ENCODE results near the gene ZMYND19. TPM values are rescaled to one million over a fixed set of nuclear protein-coding genes. Genes with fewer than 3 reads are reported as not detected.
"Not testable (repeated sequence)": the region's sequence is repeated elsewhere in the genome, so short reads cannot be mapped to it uniquely, and the experiment has no call there.

Gene ZMYND19
- total RNA-seq, 5 donors from 2014 or later (not counting 1 experiment from before 2014, with no cell fraction given): 18.7 to 42.0 (median 33.3) TPM

- Histone ChIP-seq H3K36me3 (ENCODE audit: control insufficient read depth in 2 of 2, extremely low read depth in 1 of 2, insufficient read depth in 1 of 2, low read length in 1 of 2) (peaks cover 12 to 26% of the 10 kb centered on the region in 2 donors), H3K4me3 (ENCODE audit: control insufficient read depth in 1 of 2, extremely low read depth in 1 of 2, low read length in 1 of 2) (no peak overlapping the region), H3K27me3 (replicated peaks in 1 of 2; ENCODE audit: control insufficient read depth in 2 of 2, extremely low read depth in 1 of 2, insufficient read depth in 2 of 2, low read length in 1 of 2) (no peaks in the 10 kb centered on the region), H3K9me3 (no peaks in the 10 kb centered on the region), H3K4me1 (ENCODE audit: control insufficient read depth in 1 of 2, extremely low read depth in 1 of 2, insufficient read depth in 2 of 2, low read length in 2 of 2) (peaks cover 5 to 8% of the 10 kb centered on the region in 2 experiments), H3K27ac (ENCODE audit: low read length) (no peak overlapping the region)
- H3K4me3 Mint-ChIP-seq: no peak overlapping the region
- ChIA-PET CTCF (no interaction called here), POLR2A (no interaction called here)
- no peaks in the 10 kb centered on the region for H3K27me3 Mint-ChIP-seq
- WGBS (ENCODE audit: insufficient coverage): 95% methylated on average over 24 of the region's 24 CpGs
- ATAC-seq (replicated peaks in 1 of 4) (no peak), DNase-seq (no peak)
- no peaks in the 10 kb centered on the region for H3K9me3 Mint-ChIP-seq
- peaks cover 26% of the 10 kb centered on the region for H3K36me3 Mint-ChIP-seq
- peaks cover 7 to 12% (median 9%) of the 10 kb centered on the region in 3 donors for H3K4me1 Mint-ChIP-seq
- H3K27ac Mint-ChIP-seq: no peak overlapping the region
Measured at GRCh38 chr9:137556069-137556838, 34.1 kb downstream of the ZMYND19 start.

DNA sequence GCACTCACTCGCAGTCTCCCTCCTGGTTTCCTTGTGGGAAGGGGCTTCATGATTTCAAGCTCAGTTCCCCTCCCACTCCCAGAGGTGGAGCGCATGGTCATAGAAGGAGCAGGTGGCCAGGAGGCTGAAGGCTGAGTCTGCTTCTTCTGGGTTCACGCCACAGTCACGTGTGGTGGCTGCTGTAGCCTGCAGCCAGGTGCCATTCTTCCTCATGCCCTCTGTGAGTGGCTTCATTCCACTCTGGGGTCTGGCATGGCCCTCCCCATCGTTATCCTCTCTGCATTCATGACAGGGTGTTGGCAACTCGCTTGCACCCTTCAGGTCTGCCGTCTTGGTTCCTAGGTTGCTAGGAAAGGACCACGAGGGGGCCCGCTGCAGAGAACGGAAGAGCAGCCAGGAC is 35.1 kb downstream of the ZMYND19 start:
- Histone ChIP-seq H3K9me3 (no peaks in the 10 kb centered on the region), H3K4me1 (ENCODE audit: control insufficient read depth in 1 of 2, extremely low read depth in 1 of 2, insufficient read depth in 2 of 2, low read length in 2 of 2) (peaks cover 5 to 15% of the 10 kb centered on the region in 2 experiments), H3K36me3 (ENCODE audit: control insufficient read depth in 2 of 2, extremely low read depth in 1 of 2, insufficient read depth in 1 of 2, low read length in 1 of 2) (peaks cover 12 to 26% of the 10 kb centered on the region in 2 donors), H3K27me3 (replicated peaks in 1 of 2; ENCODE audit: control insufficient read depth in 2 of 2, extremely low read depth in 1 of 2, insufficient read depth in 2 of 2, low read length in 1 of 2) (no peaks in the 10 kb centered on the region), H3K4me3 (ENCODE audit: control insufficient read depth in 1 of 2, extremely low read depth in 1 of 2, low read length in 1 of 2) (no peak overlapping the region), H3K27ac (ENCODE audit: low read length) (no peak overlapping the region)
- Mint-ChIP-seq H3K27ac (no peak overlapping the region), H3K9me3 (no peaks in the 10 kb centered on the region), H3K4me1 (peaks cover 8 to 15% (median 10%) of the 10 kb centered on the region in 3 donors), H3K36me3 (peaks cover 25% of the 10 kb centered on the region), H3K27me3 (no peaks in the 10 kb centered on the region), H3K4me3 (no peak overlapping the region)
- CTCF ChIA-PET: interaction anchor here in 1 of 2 donors (0.5 kb wide), 1 partner anchor 26 kb away, joined by 3 read pairs; no protein-coding TSS in a partner anchor
- ATAC-seq (replicated peaks in 1 of 4) (no peak), DNase-seq (no peak)
- 82% methylated on average over 8 of the region's 10 CpGs for WGBS (ENCODE audit: insufficient coverage)
- POLR2A ChIA-PET: no interaction called here

GRCh38 chr9:137554349-137554748 is 36.0 kb downstream of the ZMYND19 start:
- peaks cover 12 to 26% of the 10 kb centered on the region in 2 donors for H3K36me3 ChIP-seq (ENCODE audit: control insufficient read depth in 2 of 2, extremely low read depth in 1 of 2, insufficient read depth in 1 of 2, low read length in 1 of 2)
- Mint-ChIP-seq H3K4me1 (peaks cover 16 to 23% (median 18%) of the 10 kb centered on the region in 3 donors), H3K4me3 (no peak overlapping the region), H3K27me3 (no peaks in the 10 kb centered on the region), H3K9me3 (no peaks in the 10 kb centered on the region), H3K27ac (no peak overlapping the region), H3K36me3 (peaks cover 17% of the 10 kb centered on the region)
- H3K4me1 ChIP-seq (ENCODE audit: control insufficient read depth in 1 of 2, extremely low read depth in 1 of 2, insufficient read depth in 2 of 2, low read length in 2 of 2): peaks cover 8 to 23% of the 10 kb centered on the region in 2 experiments
- DNase-seq: no peak
- no peaks in the 10 kb centered on the region for H3K27me3 ChIP-seq (replicated peaks in 1 of 2; ENCODE audit: control insufficient read depth in 2 of 2, extremely low read depth in 1 of 2, insufficient read depth in 2 of 2, low read length in 1 of 2)
- H3K9me3 ChIP-seq: no peaks in the 10 kb centered on the region
- no peak overlapping the region for H3K4me3 ChIP-seq (ENCODE audit: control insufficient read depth in 1 of 2, extremely low read depth in 1 of 2, low read length in 1 of 2)
- ChIA-PET POLR2A (interaction anchor here (0.6 kb wide), 3 partner anchors 13 to 1227 kb away, joined by 3 to 4 read pairs (median 3); partner anchors contain the start of genes GPSM1 (in 1 of the 2) and ZMYND19 (in 1 of the 2)), CTCF (interaction anchor here in 1 of 2 donors (0.5 kb wide), 1 partner anchor 25 kb away, joined by 5 read pairs; no protein-coding TSS in a partner anchor)
- WGBS (ENCODE audit: insufficient coverage): no CpG with 5 or more reads among the region's 1 CpG
- no peak for ATAC-seq (replicated peaks in 1 of 4)
- no peak overlapping the region for H3K27ac ChIP-seq (ENCODE audit: low read length)

- H3K4me3 Mint-ChIP-seq; DNase-seq; H3K27me3 Mint-ChIP-seq; ATAC-seq (replicated peaks in 1 of 4); CTCF ChIA-PET; H3K27ac ChIP-seq (ENCODE audit: low read length); H3K9me3 ChIP-seq; H3K4me3 ChIP-seq (ENCODE audit: control insufficient read depth in 1 of 2, extremely low read depth in 1 of 2, low read length in 1 of 2); H3K27ac Mint-ChIP-seq; H3K9me3 Mint-ChIP-seq; H3K27me3 ChIP-seq (replicated peaks in 1 of 2; ENCODE audit: control insufficient read depth in 2 of 2, extremely low read depth in 1 of 2, insufficient read depth in 2 of 2, low read length in 1 of 2): not testable (repeated sequence)
- Mint-ChIP-seq H3K36me3 (peaks cover 17% of the 10 kb centered on the region), H3K4me1 (peaks cover 20 to 29% (median 21%) of the 10 kb centered on the region in 3 donors)
- H3K36me3 ChIP-seq (ENCODE audit: control insufficient read depth in 2 of 2, extremely low read depth in 1 of 2, insufficient read depth in 1 of 2, low read length in 1 of 2): peaks cover 12 to 26% of the 10 kb centered on the region in 2 donors
- POLR2A ChIA-PET: interaction anchor here in 1 of 2 donors (0.6 kb wide), 1 partner anchor 1226 kb away, joined by 3 read pairs; the partner anchor contains the start of gene GPSM1
- H3K4me1 ChIP-seq (ENCODE audit: control insufficient read depth in 1 of 2, extremely low read depth in 1 of 2, insufficient read depth in 2 of 2, low read length in 2 of 2): peaks cover 8 to 23% of the 10 kb centered on the region in 2 experiments
- 96% methylated on average over 5 of the region's 10 CpGs for WGBS (ENCODE audit: insufficient coverage)
Measured at GRCh38 chr9:137553654-137554053, 36.7 kb downstream of the ZMYND19 start.

GRCh38 chr9:137552022-137552768 is 38.1 kb downstream of the ZMYND19 start:
- peak overlapping the region; percentile 87 to 90 for H3K27ac Mint-ChIP-seq

More at GRCh38 chr9:137552022-137552768, 38.1 kb downstream of the ZMYND19 start:
- CTCF ChIA-PET: interaction anchor here (0.6 to 1.0 kb wide), 5 partner anchors 21 to 1121 kb away, joined by 3 to 4 read pairs (median 3); partner anchors contain the start of genes DPH7 (in 1 of the 2), EXD3 (in 1 of the 2) and NOXA1 (in 1 of the 2)
- no peaks in the 10 kb centered on the region for H3K27me3 Mint-ChIP-seq
- Histone ChIP-seq H3K4me3 (ENCODE audit: control insufficient read depth in 1 of 2, extremely low read depth in 1 of 2, low read length in 1 of 2) (peak overlapping the region; percentile 49 to 75), H3K36me3 (ENCODE audit: control insufficient read depth in 2 of 2, extremely low read depth in 1 of 2, insufficient read depth in 1 of 2, low read length in 1 of 2) (peaks cover 8 to 17% of the 10 kb centered on the region in 2 donors), H3K27me3 (replicated peaks in 1 of 2; ENCODE audit: control insufficient read depth in 2 of 2, extremely low read depth in 1 of 2, insufficient read depth in 2 of 2, low read length in 1 of 2) (no peaks in the 10 kb centered on the region), H3K27ac (ENCODE audit: low read length) (peak overlapping the region; percentile 54), H3K9me3 (no peaks in the 10 kb centered on the region), H3K4me1 (ENCODE audit: control insufficient read depth in 1 of 2, extremely low read depth in 1 of 2, insufficient read depth in 2 of 2, low read length in 2 of 2) (peaks cover 8 to 23% of the 10 kb centered on the region in 2 experiments)
- ATAC-seq (replicated peaks in 1 of 4): peak; percentile 4 to 26 (median 16)
- POLR2A ChIA-PET: interaction anchor here in 1 of 2 donors (0.6 kb wide), 1 partner anchor 76 kb away, joined by 5 read pairs; no protein-coding TSS in a partner anchor
- H3K4me3 Mint-ChIP-seq: peak overlapping the region; percentile 83 to 94 (median 86)
- H3K4me1 Mint-ChIP-seq: peaks cover 24 to 32% (median 25%) of the 10 kb centered on the region in 3 donors
- DNase-seq: peak in 14 of 35 experiments; percentile 1 to 52 (median 13)
- 5% methylated on average over 53 of the region's 58 CpGs for WGBS (ENCODE audit: insufficient coverage)
- peaks cover 14% of the 10 kb centered on the region for H3K36me3 Mint-ChIP-seq
- no peaks in the 10 kb centered on the region for H3K9me3 Mint-ChIP-seq

Measured in T-cell (primary cell).